ENCODE results near the gene MAPKAPK2. TPM values are rescaled to one million over a fixed set of nuclear protein-coding genes. Genes with fewer than 3 reads are reported as not detected.

Gene MAPKAPK2
- polyA plus RNA-seq, 1 of the 3 experiments (the other 2 are of a cell fraction), result 46.8 TPM

DNA sequence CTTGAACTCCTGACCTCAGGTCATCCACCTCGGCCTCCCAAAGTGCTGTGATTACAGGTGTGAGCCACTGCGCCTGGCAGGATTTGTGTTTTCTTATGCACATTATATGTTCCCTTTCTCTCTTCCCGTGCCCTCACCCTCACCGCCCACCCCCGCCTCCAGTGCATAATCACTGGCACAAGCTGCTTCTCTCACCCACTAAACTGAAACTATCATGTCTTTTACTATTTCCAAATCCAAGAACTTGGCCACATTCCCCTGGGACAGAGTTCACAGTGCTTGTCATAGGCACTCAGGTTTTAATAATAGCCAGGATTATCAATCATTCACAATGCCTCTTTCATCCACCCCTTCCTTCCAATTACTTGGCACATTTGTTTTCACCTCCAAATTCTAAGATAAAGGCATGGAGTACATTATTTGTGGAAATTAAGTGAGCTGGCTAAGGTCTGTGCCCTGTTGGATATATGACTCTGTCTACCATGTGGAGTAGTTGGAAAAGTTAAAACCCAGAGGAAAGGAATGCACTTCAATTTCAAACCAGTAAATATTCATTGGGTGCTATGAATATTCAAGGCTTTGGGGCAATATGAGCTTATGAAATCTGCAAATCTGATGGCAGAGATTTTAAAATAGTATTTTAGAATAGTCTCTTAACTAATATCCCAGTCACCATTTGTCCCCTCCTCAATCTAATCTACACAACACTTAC, 17.6 kb upstream of the MAPKAPK2 start:
- Histone ChIP-seq H4K20me1 (ENCODE audit: insufficient read depth) (no peaks in the 10 kb centered on the region), H3K27ac (ENCODE audit: low read depth in 2 of 2, low read length in 1 of 2) (no peak overlapping the region), H3K27me3 (ENCODE audit: insufficient read depth) (peaks cover 23% of the 10 kb centered on the region; the same call in 1 of the 2 replicates), H3K9ac (no peak overlapping the region), H3K79me2 (ENCODE audit: insufficient read depth) (no peaks in the 10 kb centered on the region), H3K4me3 (ENCODE audit: low read depth in 2 of 2, low read length in 1 of 2) (no peak overlapping the region), H3K9me3 (no peaks in the 10 kb centered on the region), H3K4me2 (no peak overlapping the region), H3K36me3 (replicated peaks in 1 of 2; ENCODE audit: control insufficient read depth in 1 of 2, insufficient read depth in 2 of 2, low read length in 1 of 2) (no peaks in the 10 kb centered on the region), H2AFZ (ENCODE audit: low read depth) (no peak overlapping the region), H3K4me1 (ENCODE audit: control insufficient read depth in 1 of 2, insufficient read depth in 2 of 2, low read depth in 1 of 2, low read length in 1 of 2) (peaks cover 0 to 6% of the 10 kb centered on the region in 2 experiments; a peak in 1 of 4 replicates), H3F3A (replicated peaks; ENCODE audit: insufficient read depth) (no peaks in the 10 kb centered on the region), H3K9me2 (no peaks in the 10 kb centered on the region)
- TF ChIP-seq FOSL2 (IDR thresholded peaks at IDR 0.05; ENCODE audit: borderline replicate concordance, low read depth), result no peak
- no peak for TF ChIP-seq SMC3 (IDR thresholded peaks at IDR 0.05; ENCODE audit: low read depth, low read length)
- no peak for TF ChIP-seq GABPA (IDR thresholded peaks at IDR 0.05; ENCODE audit: low read depth)
- TF ChIP-seq MXI1 (IDR thresholded peaks at IDR 0.05; ENCODE audit: low read depth, low read length), result no peak
- TF ChIP-seq YY1 (IDR thresholded peaks at IDR 0.05; ENCODE audit: low read depth), result no peak
- TF ChIP-seq NFIC (IDR thresholded peaks at IDR 0.05; ENCODE audit: borderline replicate concordance), result no peak
- TF ChIP-seq NRF1 (IDR thresholded peaks at IDR 0.05; ENCODE audit: low read depth, low read length), result no peak
- TF ChIP-seq SIN3A (IDR thresholded peaks at IDR 0.05; ENCODE audit: borderline replicate concordance, low read depth, low read length), result no peak
- no peak for TF ChIP-seq GATA2 (CRISPR knock-in tag; IDR thresholded peaks at IDR 0.05)
- no peak for TF ChIP-seq TCF12 (IDR thresholded peaks at IDR 0.05)
- 77% methylated on average over 5 of the region's 5 CpGs for WGBS (ENCODE audit: low lambda C conversion rate)
- ChIA-PET CTCF (interaction anchor here (0.6 to 17.9 kb wide), 7 partner anchors 9 to 245 kb away, joined by 3 to 450 read pairs (median 4); partner anchors contain the start of genes DYRK3 and EIF2D), POLR2A (no interaction called here)
- no peak for DNase-seq

DNA sequence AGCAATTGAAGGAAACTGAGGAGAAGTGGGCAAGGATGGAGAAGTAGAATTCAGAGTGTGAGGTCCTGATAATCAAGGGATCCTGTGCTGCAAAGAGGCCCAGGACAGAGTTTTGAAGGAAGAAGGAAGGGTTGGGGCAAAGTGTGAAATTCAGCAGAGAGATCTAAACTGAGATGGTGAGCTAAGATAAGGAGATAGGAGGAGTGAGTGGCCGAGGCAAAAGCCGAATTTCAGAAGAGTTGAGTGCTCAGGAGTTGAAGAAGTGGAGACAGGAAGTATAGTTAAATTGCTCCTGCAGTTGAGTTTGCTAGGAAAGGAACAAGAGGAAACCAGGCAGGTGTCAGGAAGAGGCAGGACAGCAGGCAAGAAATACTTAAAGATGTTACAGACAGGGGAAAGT, 16.4 kb upstream of the MAPKAPK2 start:
- Histone ChIP-seq H3K9me2 (no peaks in the 10 kb centered on the region), H2AFZ (ENCODE audit: low read depth) (no peak overlapping the region), H3K27me3 (ENCODE audit: insufficient read depth) (peaks cover 11% of the 10 kb centered on the region; the same call in 1 of the 2 replicates), H3K4me3 (ENCODE audit: low read depth in 2 of 2, low read length in 1 of 2) (no peak overlapping the region), H3K9me3 (no peaks in the 10 kb centered on the region), H3K4me1 (ENCODE audit: control insufficient read depth in 1 of 2, insufficient read depth in 2 of 2, low read depth in 1 of 2, low read length in 1 of 2) (peaks cover 0 to 6% of the 10 kb centered on the region in 2 experiments; a peak in 1 of 4 replicates), H3F3A (replicated peaks; ENCODE audit: insufficient read depth) (no peaks in the 10 kb centered on the region), H3K9ac (no peak overlapping the region), H3K79me2 (ENCODE audit: insufficient read depth) (no peaks in the 10 kb centered on the region), H3K36me3 (replicated peaks in 1 of 2; ENCODE audit: control insufficient read depth in 1 of 2, insufficient read depth in 2 of 2, low read length in 1 of 2) (no peaks in the 10 kb centered on the region), H3K27ac (ENCODE audit: low read depth in 2 of 2, low read length in 1 of 2) (no peak overlapping the region), H4K20me1 (ENCODE audit: insufficient read depth) (no peaks in the 10 kb centered on the region), H3K4me2 (no peak overlapping the region)
- DNase-seq, result no peak
- ChIA-PET CTCF (interaction anchor here (1.1 to 17.9 kb wide), 5 partner anchors 8 to 314 kb away, joined by 3 to 450 read pairs (median 4); partner anchors contain the start of genes DYRK3 and EIF2D), POLR2A (no interaction called here)
- TF ChIP-seq FOXM1 (IDR thresholded peaks at IDR 0.05; ENCODE audit: low read depth), result no peak
- no peak for TF ChIP-seq RAD21 (IDR thresholded peaks at IDR 0.05; ENCODE audit: low read length)
- TF ChIP-seq, protein P1, sequence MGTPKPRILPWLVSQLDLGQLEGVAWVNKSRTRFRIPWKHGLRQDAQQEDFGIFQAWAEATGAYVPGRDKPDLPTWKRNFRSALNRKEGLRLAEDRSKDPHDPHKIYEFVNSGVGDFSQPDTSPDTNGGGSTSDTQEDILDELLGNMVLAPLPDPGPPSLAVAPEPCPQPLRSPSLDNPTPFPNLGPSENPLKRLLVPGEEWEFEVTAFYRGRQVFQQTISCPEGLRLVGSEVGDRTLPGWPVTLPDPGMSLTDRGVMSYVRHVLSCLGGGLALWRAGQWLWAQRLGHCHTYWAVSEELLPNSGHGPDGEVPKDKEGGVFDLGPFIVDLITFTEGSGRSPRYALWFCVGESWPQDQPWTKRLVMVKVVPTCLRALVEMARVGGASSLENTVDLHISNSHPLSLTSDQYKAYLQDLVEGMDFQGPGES (IDR thresholded peaks at IDR 0.05; ENCODE audit: low read depth, low read length), result no peak
- WGBS (ENCODE audit: low lambda C conversion rate), result 45% methylated on average over 2 of the region's 2 CpGs

Data from SK-N-SH (cell line).